OCI-LY7 (cell line): Measurements from ENCODE around the gene EME2.

Experiments
- CTCF ChIP-seq: fragments of 200-600 bp; sonication (generic); conservative IDR thresholded peaks from 2 replicates; pipeline ENCODE4 v1.5.1; 2014; ENCODE audit warnings: mild to moderate bottlenecking, antibody characterized with exemption, low read length, moderate library complexity, mixed read lengths
- EZH2phosphoT487 ChIP-seq: fragments of 200-600 bp; sonication (generic); IDR thresholded peaks from 2 replicates; pipeline ENCODE4 v1.6.1; 2018; ENCODE audit warnings: low read depth, borderline replicate concordance, mild to moderate bottlenecking, mixed run types, antibody characterized with exemption, low read length, moderate library complexity, mixed read lengths

- no peak for TF ChIP-seq CTCF
- TF ChIP-seq EZH2phosphoT487 = no peak
These were observed 44.0 kb downstream of the EME2 start for GRCh38 chr16:1816396-1817275.
